ENCODE results near the gene HAPSTR1. TPM values are rescaled to one million over a fixed set of nuclear protein-coding genes. Genes with fewer than 3 reads are reported as not detected.

Gene HAPSTR1
- total RNA-seq, 1 experiment from 2014 or later: 85.2 TPM

DNA sequence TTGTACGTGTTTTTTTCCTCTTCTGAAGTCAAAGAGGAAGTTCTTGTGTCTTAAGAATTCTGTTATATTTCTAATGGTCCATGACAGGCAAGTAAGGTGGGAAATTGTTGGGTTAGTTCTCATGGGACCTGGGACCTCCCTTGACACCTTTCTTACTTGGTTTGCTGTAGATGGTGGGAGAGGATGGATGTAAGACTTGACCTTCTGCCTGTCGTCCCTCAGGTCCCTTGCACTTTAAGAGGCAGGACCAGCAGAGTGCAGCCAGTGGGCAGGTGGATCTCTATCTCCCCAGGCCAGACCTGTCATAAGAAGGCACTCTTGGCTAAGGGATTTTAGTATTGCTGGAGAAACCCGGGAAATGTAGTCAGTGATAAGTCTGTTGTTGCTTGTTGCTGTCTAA is 12.1 kb downstream of the HAPSTR1 start:
- no peak overlapping the region for H4K91ac ChIP-seq (ENCODE audit: insufficient read length, low read depth, low read length)
- no peak overlapping the region for H2AK5ac ChIP-seq (ENCODE audit: insufficient read length, low read length)
- no peak for DNase-seq
- no peak overlapping the region for H2BK20ac ChIP-seq (ENCODE audit: low read depth, low read length, poor library complexity, severe bottlenecking)
- H3K56ac ChIP-seq (ENCODE audit: insufficient read length, low read depth, low read length): no peak overlapping the region
- H3T11ph ChIP-seq (ENCODE audit: low read length): no peak overlapping the region
- no peak overlapping the region for H3K18ac ChIP-seq (ENCODE audit: insufficient read length, low read depth, low read length)
- H3K9me3 ChIP-seq (ENCODE audit: control insufficient read depth, low read depth, low read length): no peaks in the 10 kb centered on the region
- peaks cover 57 to 84% (median 83%) of the 10 kb centered on the region in 3 experiments; a peak in 6 of 7 replicates for H3K36me3 Mint-ChIP-seq (ENCODE audit: insufficient read depth in 1 of 3, low read depth in 3 of 3)
- peak overlapping the region in 2 of 3 experiments; percentile 66 to 74; a peak in 2 of 7 replicates for H3K27ac Mint-ChIP-seq
- H2BK5ac ChIP-seq (ENCODE audit: insufficient read length, low read length): no peak overlapping the region
- no peak overlapping the region for H3K27ac ChIP-seq (ENCODE audit: insufficient read length, low read depth, low read length)
- no peak overlapping the region for H2BK12ac ChIP-seq (ENCODE audit: insufficient read length, low read depth, low read length)
- no CpG with 5 or more reads among the region's 3 CpGs for WGBS (ENCODE audit: extremely low coverage, insufficient read length, low lambda C conversion rate)
- no peak overlapping the region for H3K4me2 ChIP-seq (ENCODE audit: insufficient read depth, insufficient read length, low read length)
- H4K5ac ChIP-seq (ENCODE audit: insufficient read length, low read depth, low read length): no peak overlapping the region
- TF ChIP-seq, protein P1, sequence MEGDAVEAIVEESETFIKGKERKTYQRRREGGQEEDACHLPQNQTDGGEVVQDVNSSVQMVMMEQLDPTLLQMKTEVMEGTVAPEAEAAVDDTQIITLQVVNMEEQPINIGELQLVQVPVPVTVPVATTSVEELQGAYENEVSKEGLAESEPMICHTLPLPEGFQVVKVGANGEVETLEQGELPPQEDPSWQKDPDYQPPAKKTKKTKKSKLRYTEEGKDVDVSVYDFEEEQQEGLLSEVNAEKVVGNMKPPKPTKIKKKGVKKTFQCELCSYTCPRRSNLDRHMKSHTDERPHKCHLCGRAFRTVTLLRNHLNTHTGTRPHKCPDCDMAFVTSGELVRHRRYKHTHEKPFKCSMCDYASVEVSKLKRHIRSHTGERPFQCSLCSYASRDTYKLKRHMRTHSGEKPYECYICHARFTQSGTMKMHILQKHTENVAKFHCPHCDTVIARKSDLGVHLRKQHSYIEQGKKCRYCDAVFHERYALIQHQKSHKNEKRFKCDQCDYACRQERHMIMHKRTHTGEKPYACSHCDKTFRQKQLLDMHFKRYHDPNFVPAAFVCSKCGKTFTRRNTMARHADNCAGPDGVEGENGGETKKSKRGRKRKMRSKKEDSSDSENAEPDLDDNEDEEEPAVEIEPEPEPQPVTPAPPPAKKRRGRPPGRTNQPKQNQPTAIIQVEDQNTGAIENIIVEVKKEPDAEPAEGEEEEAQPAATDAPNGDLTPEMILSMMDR (conservative IDR thresholded peaks at IDR 0.05): no peak
- no peaks in the 10 kb centered on the region for H3K27me3 ChIP-seq (ENCODE audit: insufficient read depth, low read length)
- H2AFZ ChIP-seq (ENCODE audit: low read length): no peak overlapping the region
- H3K79me1 ChIP-seq (ENCODE audit: insufficient read depth, low read depth, low read length, poor library complexity, severe bottlenecking): peaks cover 8% of the 10 kb centered on the region
- H3K79me2 ChIP-seq (ENCODE audit: insufficient read depth, low read length): peaks cover 56% of the 10 kb centered on the region; the same call in 1 of the 2 replicates
- no peaks in the 10 kb centered on the region for H4K20me1 ChIP-seq (ENCODE audit: control insufficient read depth, insufficient read depth, insufficient read length)
- H3K4ac ChIP-seq (ENCODE audit: low read depth, low read length): no peak overlapping the region
- no peak overlapping the region for H2BK120ac ChIP-seq (ENCODE audit: low read depth, low read length, poor library complexity, severe bottlenecking)
- no peaks in the 10 kb centered on the region for H3K9me3 Mint-ChIP-seq
- H3K4me1 Mint-ChIP-seq: peaks cover 46 to 61% of the 10 kb centered on the region in 2 experiments
- H3K23me2 ChIP-seq (ENCODE audit: insufficient read length, low read depth, low read length, poor library complexity, severe bottlenecking): no peaks in the 10 kb centered on the region
- H3K4me3 Mint-ChIP-seq: no peak overlapping the region
- no peak overlapping the region for H3K23ac ChIP-seq (ENCODE audit: insufficient read length, low read depth, low read length)
- no peaks in the 10 kb centered on the region for H3K27me3 Mint-ChIP-seq (ENCODE audit: low read depth)
- no peak overlapping the region for H4K8ac ChIP-seq (replicated peaks; ENCODE audit: insufficient read length, low read depth, low read length)
- H3K4me1 ChIP-seq (ENCODE audit: insufficient read depth, low read length): peaks cover 3% of the 10 kb centered on the region; the same call in 1 of the 2 replicates
- H3K14ac ChIP-seq (ENCODE audit: insufficient read depth, low read length): no peak overlapping the region
- no peak overlapping the region for H2BK15ac ChIP-seq (ENCODE audit: low read depth, low read length)
- no peak overlapping the region for H3K9ac ChIP-seq (ENCODE audit: extremely low read depth, insufficient read length, low read length)

Measured in H9 (cell line).